HepG2 (cell line): ENCODE data around the gene IGFALS. TPM values are rescaled to one million over a fixed set of nuclear protein-coding genes. Genes with fewer than 3 reads are reported as not detected.

Experiments used
- ARNTL ChIP-seq: sonication (generic); formaldehyde crosslinking; IDR thresholded peaks from 2 replicates; pipeline ENCODE4 v1.4.0; 2020; ENCODE audit warnings: mild to moderate bottlenecking, missing genetic modification reagents
- GABPB1 ChIP-seq: IDR thresholded peaks from 2 replicates; pipeline ENCODE4 v1.6.1; 2016; ENCODE audit warnings: mild to moderate bottlenecking, missing genetic modification reagents, moderate library complexity, missing compliant biosample characterization
- HOXA3 ChIP-seq: sonication (generic); formaldehyde crosslinking; IDR thresholded peaks from 2 replicates; pipeline ENCODE4 v1.5.0; 2020; ENCODE audit warnings: missing genetic modification reagents
- KLF12 ChIP-seq: sonication (generic); formaldehyde crosslinking; IDR thresholded peaks from 2 replicates; pipeline ENCODE4 v1.4.0; 2020; ENCODE audit warnings: missing genetic modification reagents, borderline replicate concordance
- KLF13 ChIP-seq: sonication (generic); formaldehyde crosslinking; IDR thresholded peaks from 2 replicates; pipeline ENCODE4 v1.4.0; 2020; ENCODE audit warnings: mild to moderate bottlenecking, missing genetic modification reagents
- MAFG ChIP-seq: sonication (generic); formaldehyde crosslinking; IDR thresholded peaks from 2 replicates; pipeline ENCODE4 v1.5.1; 2020; ENCODE audit warnings: mild to moderate bottlenecking, missing genetic modification reagents
- MLLT10 ChIP-seq: sonication (generic); formaldehyde crosslinking; IDR thresholded peaks from 2 replicates; pipeline ENCODE4 v1.4.0; 2020; ENCODE audit warnings: missing genetic modification reagents
- PHF8 ChIP-seq: sonication (generic); formaldehyde crosslinking; IDR thresholded peaks from 2 replicates; pipeline ENCODE4 v1.5.0; 2020; ENCODE audit warnings: missing genetic modification reagents
- REL ChIP-seq: sonication (generic); formaldehyde crosslinking; conservative IDR thresholded peaks from 2 replicates; pipeline ENCODE4 v1.8.0; 2022; ENCODE audit warnings: mild to moderate bottlenecking, missing genetic modification reagents, moderate library complexity
- SMAD1 ChIP-seq: sonication (generic); formaldehyde crosslinking; IDR thresholded peaks from 2 replicates; pipeline ENCODE4 v1.4.0; 2020; ENCODE audit warnings: missing genetic modification reagents, low read depth, mild to moderate bottlenecking, borderline replicate concordance
- TBX2 ChIP-seq: sonication (generic); formaldehyde crosslinking; IDR thresholded peaks from 2 replicates; pipeline ENCODE4 v1.5.0; 2020; ENCODE audit warnings: missing genetic modification reagents, mild to moderate bottlenecking, borderline replicate concordance
- TBX3 ChIP-seq: fragments of 450-650 bp; IDR thresholded peaks from 2 replicates; pipeline ENCODE4 v1.6.1; 2017; ENCODE audit warnings: antibody characterized with exemption, mild to moderate bottlenecking, inconsistent platforms, borderline replicate concordance
- ZFP36L2 ChIP-seq: sonication (generic); formaldehyde crosslinking; IDR thresholded peaks from 2 replicates; pipeline ENCODE4 v1.4.0; 2020; ENCODE audit warnings: missing genetic modification reagents
- ZNF264 ChIP-seq: sonication (generic); formaldehyde crosslinking; IDR thresholded peaks from 2 replicates; pipeline ENCODE4 v1.4.0; 2020; ENCODE audit warnings: missing genetic modification reagents
- ZNF451 ChIP-seq: sonication (generic); formaldehyde crosslinking; IDR thresholded peaks from 2 replicates; pipeline ENCODE4 v1.5.0; 2020; ENCODE audit warnings: mild to moderate bottlenecking, missing genetic modification reagents
- ZNF550 ChIP-seq: sonication (generic); formaldehyde crosslinking; IDR thresholded peaks from 2 replicates; pipeline ENCODE4 v1.4.0; 2020; ENCODE audit warnings: mild to moderate bottlenecking, missing genetic modification reagents, borderline replicate concordance
- ZNF570 ChIP-seq: sonication (generic); formaldehyde crosslinking; IDR thresholded peaks from 2 replicates; pipeline ENCODE4 v1.4.0; 2020; ENCODE audit warnings: mild to moderate bottlenecking, missing genetic modification reagents, borderline replicate concordance
- ZNF607 ChIP-seq: sonication (generic); formaldehyde crosslinking; IDR thresholded peaks from 2 replicates; pipeline ENCODE4 v1.5.1; 2020; ENCODE audit warnings: missing genetic modification reagents, mild to moderate bottlenecking, borderline replicate concordance
- ZNF615 ChIP-seq: sonication (generic); formaldehyde crosslinking; IDR thresholded peaks from 2 replicates; pipeline ENCODE4 v1.5.0; 2020; ENCODE audit warnings: mild to moderate bottlenecking, missing genetic modification reagents, borderline replicate concordance
- ZNF773 ChIP-seq: sonication (generic); formaldehyde crosslinking; IDR thresholded peaks from 2 replicates; pipeline ENCODE4 v1.4.0; 2020; ENCODE audit warnings: missing genetic modification reagents, borderline replicate concordance
- ZNF775 ChIP-seq: sonication (generic); formaldehyde crosslinking; IDR thresholded peaks from 2 replicates; pipeline ENCODE4 v1.4.0; 2020; ENCODE audit warnings: missing genetic modification reagents, mild to moderate bottlenecking, moderate library complexity, borderline replicate concordance
- ZNF782 ChIP-seq: sonication (generic); formaldehyde crosslinking; IDR thresholded peaks from 2 replicates; pipeline ENCODE4 v1.4.0; 2020; ENCODE audit warnings: missing genetic modification reagents, mild to moderate bottlenecking, borderline replicate concordance
- ZNF816 ChIP-seq: sonication (generic); formaldehyde crosslinking; IDR thresholded peaks from 2 replicates; pipeline ENCODE4 v1.8.0; 2022; ENCODE audit warnings: missing genetic modification reagents, mild to moderate bottlenecking, borderline replicate concordance
- polyA plus RNA-seq, 8 experiments: library from polyadenylated mRNA; depleted of rRNA in 3 of 8; stranded (reverse) in 7 of 8; unstranded in 1 of 8; fragments of >200 nt; fragmentation: Illumina TruSeq in 4 of 8; extraction: Trizol in 4 of 8; gene quantifications; 2 replicates each; pipeline versions ENCODE4 v1.2.1 to v1.2.3, GENCODE V29; 2011 to 2016; ENCODE audit warnings: low read depth in 4 of 8, missing spikeins in 1 of 8, mixed read lengths in 1 of 8; ENCODE audit not compliant: insufficient read depth in 1 of 8
- total RNA-seq, 5 experiments: library from RNA; depleted of rRNA; stranded (reverse); fragments of >200 nt; fragmentation: Illumina TruSeq; extraction: Trizol; gene quantifications; 2 replicates each; pipeline ENCODE4 v1.2.3, GENCODE V29; 2016; ENCODE audit warnings: low read depth in 1 of 5
- TF ChIP-seq, protein P1 (sequence below): sonication (generic); formaldehyde crosslinking; IDR thresholded peaks from 2 replicates; pipeline ENCODE4 v1.5.1; 2020; ENCODE audit warnings: missing genetic modification reagents, mild to moderate bottlenecking, borderline replicate concordance

IGFALS gene
- total and polyA plus RNA-seq, 2 of the 13 experiments (the other 11 are each of a cell fraction or from before 2014, with no cell fraction given): 0.34 to 2.4 TPM

GRCh38 chr16:1832838-1833454 lies 39.4 kb upstream of the IGFALS start (continued):
- TF ChIP-seq HOXA3 (peak; percentile 85), ZNF782 (CRISPR knock-in tag) (no peak), ZNF773 (CRISPR knock-in tag) (no peak), REL (no peak), MAFG (CRISPR knock-in tag) (no peak), MLLT10 (CRISPR knock-in tag) (no peak), ZNF451 (0 out of 2 replicates have a peak, but pooled peaks have one; percentile 52), ZNF615 (CRISPR knock-in tag) (no peak), ZNF550 (no peak), ZFP36L2 (CRISPR knock-in tag) (no peak), KLF12 (no peak), TBX3 (no peak), ZNF570 (CRISPR knock-in tag) (no peak), ZNF264 (peak; percentile 100), TBX2 (CRISPR knock-in tag) (peak; percentile 69; the same call in 1 of the 2 replicates), SMAD1 (CRISPR knock-in tag) (no peak), GABPB1 (CRISPR knock-in tag) (no peak), ARNTL (CRISPR knock-in tag) (peak; percentile 80), ZNF816 (CRISPR knock-in tag) (no peak), ZNF775 (CRISPR knock-in tag) (no peak), PHF8 (CRISPR knock-in tag) (no peak), ZNF607 (CRISPR knock-in tag) (no peak), KLF13 (CRISPR knock-in tag) (no peak)
- TF ChIP-seq, protein P1, sequence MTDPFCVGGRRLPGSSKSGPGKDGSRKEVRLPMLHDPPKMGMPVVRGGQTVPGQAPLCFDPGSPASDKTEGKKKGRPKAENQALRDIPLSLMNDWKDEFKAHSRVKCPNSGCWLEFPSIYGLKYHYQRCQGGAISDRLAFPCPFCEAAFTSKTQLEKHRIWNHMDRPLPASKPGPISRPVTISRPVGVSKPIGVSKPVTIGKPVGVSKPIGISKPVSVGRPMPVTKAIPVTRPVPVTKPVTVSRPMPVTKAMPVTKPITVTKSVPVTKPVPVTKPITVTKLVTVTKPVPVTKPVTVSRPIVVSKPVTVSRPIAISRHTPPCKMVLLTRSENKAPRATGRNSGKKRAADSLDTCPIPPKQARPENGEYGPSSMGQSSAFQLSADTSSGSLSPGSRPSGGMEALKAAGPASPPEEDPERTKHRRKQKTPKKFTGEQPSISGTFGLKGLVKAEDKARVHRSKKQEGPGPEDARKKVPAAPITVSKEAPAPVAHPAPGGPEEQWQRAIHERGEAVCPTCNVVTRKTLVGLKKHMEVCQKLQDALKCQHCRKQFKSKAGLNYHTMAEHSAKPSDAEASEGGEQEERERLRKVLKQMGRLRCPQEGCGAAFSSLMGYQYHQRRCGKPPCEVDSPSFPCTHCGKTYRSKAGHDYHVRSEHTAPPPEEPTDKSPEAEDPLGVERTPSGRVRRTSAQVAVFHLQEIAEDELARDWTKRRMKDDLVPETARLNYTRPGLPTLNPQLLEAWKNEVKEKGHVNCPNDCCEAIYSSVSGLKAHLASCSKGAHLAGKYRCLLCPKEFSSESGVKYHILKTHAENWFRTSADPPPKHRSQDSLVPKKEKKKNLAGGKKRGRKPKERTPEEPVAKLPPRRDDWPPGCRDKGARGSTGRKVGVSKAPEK: no peak
